Activated CD8-positive, alpha-beta memory T cell treated with anti-CD3 and anti-CD28 coated beads, Interleukin-2, amount 50 U/mL, for 1 hour (primary cell): ENCODE measurements around the gene DLX5.

Source experiments
- DNase-seq: peaks from one replicate; pipeline ENCODE4 v3.0.0-alpha.2; 2020; ENCODE audit errors: extremely low read depth

DLX5 gene

GRCh38 chr7:97018126-97018601 is 6.5 kb downstream of the DLX5 start:
- no peak for DNase-seq

GRCh38 chr7:97017192-97018125 is 7.2 kb downstream of the DLX5 start:
- DNase-seq, result no peak

- DNase-seq, result no peak
These were observed 8.0 kb downstream of the DLX5 start for GRCh38 chr7:97016381-97017191.

DNA sequence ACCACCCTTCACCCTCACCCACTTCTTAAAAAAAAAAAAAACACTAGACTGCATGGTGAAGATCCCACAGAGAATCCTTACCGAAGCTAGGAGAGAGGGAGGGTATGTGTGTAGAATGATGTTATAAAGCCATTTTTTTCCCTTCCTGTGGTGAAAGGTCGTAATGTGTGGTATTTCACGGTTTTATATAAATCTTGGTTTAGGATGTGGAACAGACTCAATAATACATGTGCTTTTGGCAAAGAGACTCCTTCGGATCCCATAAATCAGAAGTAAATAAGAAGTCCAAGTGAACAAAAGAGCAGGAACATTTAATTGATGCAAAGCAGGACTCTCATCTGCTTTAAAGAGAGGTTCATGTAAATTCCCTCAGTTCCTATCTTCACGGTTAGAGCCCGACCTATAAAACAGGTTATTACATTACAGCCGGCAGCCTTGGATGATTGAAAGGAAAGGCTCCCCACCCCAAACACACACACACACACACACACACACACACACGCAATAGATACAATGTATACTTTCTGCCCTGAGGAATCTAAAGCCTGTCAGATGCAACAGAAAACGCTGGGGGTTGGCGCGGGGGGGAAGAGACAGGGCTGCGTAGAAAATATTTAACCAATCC is 8.8 kb downstream of the DLX5 start:
- no peak for DNase-seq

- DNase-seq, result no peak
These were observed 9.4 kb downstream of the DLX5 start for GRCh38 chr7:97015279-97015678.

DNA sequence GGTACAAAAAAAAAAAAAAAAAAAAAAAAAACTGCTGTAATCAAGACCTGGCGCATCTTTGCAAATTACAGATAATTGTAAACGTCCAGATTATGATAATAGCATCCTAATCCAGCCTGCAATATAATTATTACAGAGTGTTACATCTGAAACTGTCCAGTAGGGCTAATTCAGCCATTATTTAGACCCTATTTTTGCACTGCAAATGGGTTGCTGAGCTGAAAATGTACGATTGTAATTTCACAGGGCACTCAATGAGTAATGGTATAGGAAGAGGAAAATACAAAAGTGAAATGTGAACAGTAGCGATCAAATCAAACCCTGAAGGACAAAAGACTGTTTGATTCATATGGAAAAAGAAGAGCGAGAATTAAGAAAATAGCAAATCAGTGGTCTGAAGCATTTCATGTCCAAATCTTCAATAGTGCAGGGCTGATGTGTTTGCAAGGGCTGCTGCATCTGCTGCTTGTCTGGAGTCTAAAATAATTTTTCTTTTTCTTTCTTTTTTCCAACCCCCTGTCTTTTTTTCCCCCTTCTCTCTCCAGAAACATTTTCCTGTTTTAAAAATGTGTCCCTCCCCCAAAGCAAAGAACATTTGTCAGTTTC is 10.4 kb downstream of the DLX5 start:
- DNase-seq, result no peak

DNA sequence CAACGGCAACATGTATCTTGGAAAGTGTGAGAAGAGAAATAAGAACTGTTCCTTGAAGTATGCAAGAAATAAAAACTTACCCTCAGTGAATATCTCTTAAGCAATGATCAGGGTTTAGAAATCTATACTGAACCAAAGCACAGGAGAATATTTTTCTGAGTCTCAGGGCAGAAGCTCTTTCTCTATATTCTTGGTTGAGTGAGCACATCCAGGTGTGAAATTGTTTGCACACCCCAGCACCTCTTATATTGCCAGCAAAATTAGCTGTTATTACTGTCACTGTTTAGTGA is 10.8 kb downstream of the DLX5 start:
- DNase-seq, result no peak

GRCh38 chr7:97013134-97013844 is 11.3 kb downstream of the DLX5 start:
- DNase-seq, result no peak

DNA sequence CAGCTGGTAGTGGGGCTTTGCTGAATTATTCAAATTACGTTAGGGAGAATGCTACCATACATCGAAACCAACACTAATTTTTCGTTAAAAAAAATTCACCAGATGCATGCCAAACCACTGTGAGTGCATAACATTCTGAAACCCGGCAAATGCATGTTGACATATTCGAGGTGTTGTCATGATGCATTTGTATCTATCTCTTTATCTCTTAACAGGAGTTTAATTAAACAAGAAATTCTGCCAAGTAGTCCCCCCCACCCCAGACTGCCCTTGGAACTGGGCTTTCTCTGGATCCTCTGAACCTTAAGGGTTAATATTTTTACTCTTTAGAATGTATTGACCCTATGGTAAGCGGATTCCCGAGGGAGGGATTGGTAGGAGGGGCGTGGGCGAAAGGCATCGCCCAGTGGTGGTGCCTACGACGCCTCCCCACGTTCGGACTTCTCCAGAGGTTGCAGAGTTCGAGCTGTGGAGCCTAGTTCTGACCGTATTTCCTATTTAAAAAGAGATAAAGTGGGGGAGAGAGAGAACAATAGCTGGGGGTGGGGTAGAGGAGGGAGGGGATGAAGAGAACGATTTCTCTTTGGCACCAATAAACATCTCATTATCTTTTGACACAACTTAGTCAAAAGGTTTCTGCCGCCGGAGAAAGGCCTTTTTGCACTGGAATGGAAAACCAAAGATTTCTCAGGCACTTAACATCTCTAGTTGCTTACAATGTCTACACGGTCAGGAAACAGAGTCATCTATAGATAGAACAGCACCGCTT is 12.1 kb downstream of the DLX5 start:
- DNase-seq, result no peak

DNA sequence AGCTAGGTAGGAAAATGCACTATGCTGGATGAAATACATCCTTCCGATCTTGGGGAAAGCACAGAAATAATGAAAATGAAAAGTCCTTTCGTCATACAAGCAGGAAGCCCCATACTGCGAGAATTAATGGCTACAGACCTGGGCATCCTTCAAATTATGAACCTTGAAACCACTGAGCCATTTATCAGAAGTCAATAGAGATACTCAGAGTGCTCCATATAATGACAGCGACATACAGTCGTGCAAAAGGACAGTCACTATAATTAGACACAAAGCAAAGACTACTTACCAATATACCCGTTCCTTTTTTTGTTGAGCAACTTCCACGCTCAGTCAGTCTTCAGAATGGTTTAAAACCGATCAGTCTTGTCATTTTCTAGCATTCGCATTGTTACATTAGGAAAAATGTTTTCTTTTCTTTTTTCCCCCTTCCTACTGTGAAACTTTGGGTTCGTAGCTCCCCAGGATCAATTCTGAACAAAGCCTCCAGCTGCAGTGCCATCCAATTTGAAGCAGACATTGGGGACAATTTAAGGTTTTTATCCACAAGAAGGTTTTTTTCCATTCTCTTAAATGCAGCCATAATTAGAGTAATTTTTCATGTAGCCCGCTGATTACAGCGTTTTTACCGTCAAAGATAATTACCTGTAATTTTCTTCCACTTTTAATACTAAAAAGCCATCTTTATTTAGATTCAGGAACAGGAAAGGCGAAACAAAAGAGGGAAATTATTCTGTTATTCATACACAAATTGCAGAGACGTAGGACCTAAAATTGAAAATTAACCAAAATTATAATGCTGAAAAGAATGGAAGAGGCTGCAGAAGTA is 12.9 kb downstream of the DLX5 start:
- no peak for DNase-seq

GRCh38 chr7:97011104-97011503 is 13.5 kb downstream of the DLX5 start:
- DNase-seq, result no peak

DNA sequence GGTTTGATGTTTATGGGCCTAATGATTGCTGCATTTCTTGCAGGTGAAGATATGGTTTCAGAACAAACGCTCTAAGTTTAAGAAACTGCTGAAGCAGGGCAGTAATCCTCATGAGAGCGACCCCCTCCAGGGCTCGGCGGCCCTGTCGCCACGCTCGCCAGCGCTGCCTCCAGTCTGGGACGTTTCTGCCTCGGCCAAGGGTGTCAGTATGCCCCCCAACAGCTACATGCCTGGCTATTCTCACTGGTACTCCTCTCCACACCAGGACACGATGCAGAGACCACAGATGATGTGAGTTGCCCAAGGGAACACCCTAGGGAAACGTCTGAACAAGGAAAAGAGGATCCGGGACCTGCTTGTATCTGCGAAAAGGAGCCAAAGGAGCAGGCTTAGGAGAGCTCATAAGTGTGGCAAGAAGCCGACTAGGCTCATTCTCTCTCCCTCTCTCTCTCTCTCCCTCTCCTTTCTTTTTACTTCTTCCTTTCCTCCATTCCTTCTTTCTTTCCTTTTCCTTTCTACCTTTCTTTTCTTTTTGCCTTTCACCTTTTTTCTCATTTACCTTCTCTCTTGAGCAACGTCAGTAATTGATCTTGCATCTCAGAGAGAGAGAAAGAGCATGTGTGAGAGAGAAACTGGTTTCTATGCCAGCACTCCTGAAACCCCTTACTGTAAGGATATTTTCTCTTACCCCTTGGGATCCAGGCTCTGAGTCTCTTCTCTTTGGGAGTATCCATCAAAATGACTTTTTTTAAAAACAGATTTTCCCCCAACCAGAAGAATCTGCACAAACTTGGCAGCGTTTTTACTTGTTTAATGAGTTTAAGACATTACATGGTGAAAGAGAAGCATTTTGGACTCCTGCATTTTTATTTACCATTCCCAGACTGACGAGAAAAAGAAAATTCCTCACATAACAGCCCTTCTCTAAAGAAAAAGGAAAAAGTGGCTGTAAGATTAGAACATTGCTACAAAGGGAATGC is 14.6 kb downstream of the DLX5 start:
- no peak for DNase-seq

- no peak for DNase-seq
These were observed 16.2 kb downstream of the DLX5 start for GRCh38 chr7:97008275-97008917.

- DNase-seq, result no peak
These were observed 17.1 kb downstream of the DLX5 start for GRCh38 chr7:97007583-97007861.

GRCh38 chr7:97006816-97007582 is 17.6 kb downstream of the DLX5 start:
- no peak for DNase-seq

GRCh38 chr7:97006055-97006815 is 18.4 kb downstream of the DLX5 start:
- no peak for DNase-seq
